Fibroblast of lung (primary cell): Measurements from ENCODE around the gene RHBDL3.

Experiments
- EZH2 ChIP-seq: IDR thresholded peaks from 2 replicates; pipeline ENCODE4 v1.5.1; 2012; ENCODE audit warnings: low read length, control low read depth, mild to moderate bottlenecking; ENCODE audit errors: missing control alignments
- TF ChIP-seq, protein P1 (sequence below), 2 donors: IDR thresholded peaks in 1 of 2; conservative IDR thresholded peaks in 1 of 2; 1 replicate in 1 of 2; 2 replicates in 1 of 2; pipeline ENCODE4 v1.5.1; 2011 to 2012; ENCODE audit warnings: low read length in 2 of 2, control low read depth in 1 of 2, inconsistent platforms in 1 of 2, low read depth in 1 of 2, mild to moderate bottlenecking in 1 of 2

GRCh38 chr17:32256012-32256700 is 9.5 kb upstream of the RHBDL3 start:
- TF ChIP-seq, protein P1, sequence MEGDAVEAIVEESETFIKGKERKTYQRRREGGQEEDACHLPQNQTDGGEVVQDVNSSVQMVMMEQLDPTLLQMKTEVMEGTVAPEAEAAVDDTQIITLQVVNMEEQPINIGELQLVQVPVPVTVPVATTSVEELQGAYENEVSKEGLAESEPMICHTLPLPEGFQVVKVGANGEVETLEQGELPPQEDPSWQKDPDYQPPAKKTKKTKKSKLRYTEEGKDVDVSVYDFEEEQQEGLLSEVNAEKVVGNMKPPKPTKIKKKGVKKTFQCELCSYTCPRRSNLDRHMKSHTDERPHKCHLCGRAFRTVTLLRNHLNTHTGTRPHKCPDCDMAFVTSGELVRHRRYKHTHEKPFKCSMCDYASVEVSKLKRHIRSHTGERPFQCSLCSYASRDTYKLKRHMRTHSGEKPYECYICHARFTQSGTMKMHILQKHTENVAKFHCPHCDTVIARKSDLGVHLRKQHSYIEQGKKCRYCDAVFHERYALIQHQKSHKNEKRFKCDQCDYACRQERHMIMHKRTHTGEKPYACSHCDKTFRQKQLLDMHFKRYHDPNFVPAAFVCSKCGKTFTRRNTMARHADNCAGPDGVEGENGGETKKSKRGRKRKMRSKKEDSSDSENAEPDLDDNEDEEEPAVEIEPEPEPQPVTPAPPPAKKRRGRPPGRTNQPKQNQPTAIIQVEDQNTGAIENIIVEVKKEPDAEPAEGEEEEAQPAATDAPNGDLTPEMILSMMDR (conservative IDR thresholded peaks at IDR 0.05 in 1 of 2, IDR thresholded peaks at IDR 0.05 in 1 of 2; ENCODE audit: low read depth in 1 of 2, low read length in 2 of 2), result no peak
- no peak for TF ChIP-seq EZH2
